BLaER1 treated with 17β-estradiol and CSF1 and Interleukin-3, amounts not matched to agents 10 nM and 100 nM (cell line): ENCODE results near the gene KIAA0930.

Experiments used
- H3K27ac ChIP-seq, 11 experiments: shearing (Covaris generic); formaldehyde crosslinking; 2 replicates each; pipeline ENCODE4 v1.8.1; 2022
- H3K27me3 ChIP-seq, 11 experiments: shearing (Covaris generic); formaldehyde crosslinking; 2 replicates each; pipeline ENCODE4 v1.8.1; 2022
- H3K36me3 ChIP-seq, 11 experiments: shearing (Covaris generic); formaldehyde crosslinking; 2 replicates each; pipeline ENCODE4 v1.8.1; 2022
- H3K4me1 ChIP-seq, 10 experiments: shearing (Covaris generic); formaldehyde crosslinking; 2 replicates each; pipeline ENCODE4 v1.8.1; 2022
- H3K4me2 ChIP-seq, 11 experiments: shearing (Covaris generic); formaldehyde crosslinking; 2 replicates each; pipeline ENCODE4 v1.8.1; 2022
- H3K4me3 ChIP-seq, 10 experiments: shearing (Covaris generic); formaldehyde crosslinking; 2 replicates each; pipeline ENCODE4 v1.8.1; 2022
- H3K9ac ChIP-seq, 11 experiments: shearing (Covaris generic); formaldehyde crosslinking; 2 replicates each; pipeline ENCODE4 v1.8.1; 2022
- H3K9me3 ChIP-seq, 11 experiments: shearing (Covaris generic); formaldehyde crosslinking; replicated peaks in 1 of 11; 2 replicates each; pipeline ENCODE4 v1.8.1; 2022
- H4K20me1 ChIP-seq, 11 experiments: shearing (Covaris generic); formaldehyde crosslinking; 2 replicates each; pipeline ENCODE4 v1.8.1; 2022
- Cebpa-rat ChIP-seq, 11 experiments: shearing (Covaris generic); IDR thresholded peaks; 2 replicates each; pipeline ENCODE4 v1.8.1; 2022

The KIAA0930 gene

GRCh38 chr22:45235101-45235777, 5.5 kb downstream of the KIAA0930 start:
- H3K27ac ChIP-seq, result peak overlapping the region; percentile 55 to 92 (median 87); a peak in 21 of 22 replicates

GRCh38 chr22:45233827-45234226, 6.9 kb downstream of the KIAA0930 start:
- H3K4me2 ChIP-seq, result peak overlapping the region; percentile 94 to 100 (median 97)
- H3K36me3 ChIP-seq, result peaks cover 8 to 46% (median 21%) of the 10 kb centered on the region in 11 experiments; a peak in 18 of 22 replicates
- H4K20me1 ChIP-seq, result peaks cover 31 to 92% (median 73%) of the 10 kb centered on the region in 11 experiments
- H3K4me3 ChIP-seq, result peak overlapping the region; percentile 30 to 64 (median 48); a peak in 10 of 20 replicates
- H3K9ac ChIP-seq, result peak overlapping the region; percentile 65 to 88 (median 79)
- H3K27ac ChIP-seq, result peak overlapping the region; percentile 55 to 92 (median 87); a peak in 21 of 22 replicates
- no peak for TF ChIP-seq Cebpa-rat (IDR thresholded peaks at IDR 0.05)
- no peaks in the 10 kb centered on the region for H3K27me3 ChIP-seq
- H3K9me3 ChIP-seq, result no peaks in the 10 kb centered on the region
- H3K4me1 ChIP-seq, result peaks cover 94 to 97% (median 96%) of the 10 kb centered on the region in 10 experiments

More at GRCh38 chr22:45235101-45235777, 5.5 kb downstream of the KIAA0930 start:
- no peaks in the 10 kb centered on the region for H3K27me3 ChIP-seq
- H3K4me3 ChIP-seq, result peak overlapping the region; percentile 31 to 64 (median 48)
- H3K36me3 ChIP-seq, result peaks cover 12 to 50% (median 25%) of the 10 kb centered on the region in 11 experiments; a peak in 18 of 22 replicates
- TF ChIP-seq Cebpa-rat (IDR thresholded peaks at IDR 0.05), result no peak
- peaks cover 39 to 96% (median 76%) of the 10 kb centered on the region in 11 experiments for H4K20me1 ChIP-seq
- peak overlapping the region; percentile 65 to 88 (median 79) for H3K9ac ChIP-seq
- peak overlapping the region; percentile 94 to 100 (median 97) for H3K4me2 ChIP-seq
- peaks cover 91 to 99% (median 98%) of the 10 kb centered on the region in 10 experiments for H3K4me1 ChIP-seq
- no peaks in the 10 kb centered on the region for H3K9me3 ChIP-seq

GRCh38 chr22:45233386-45233785, 7.3 kb downstream of the KIAA0930 start:
- H4K20me1 ChIP-seq, result peaks cover 26 to 89% (median 69%) of the 10 kb centered on the region in 11 experiments; a peak in 21 of 22 replicates
- TF ChIP-seq Cebpa-rat (IDR thresholded peaks at IDR 0.05), result no peak
- no peaks in the 10 kb centered on the region for H3K27me3 ChIP-seq
- H3K27ac ChIP-seq, result peak overlapping the region in 9 of 11 experiments; percentile 73 to 92 (median 88); a peak in 18 of 22 replicates
- H3K4me1 ChIP-seq, result peaks cover 91 to 97% (median 92%) of the 10 kb centered on the region in 10 experiments
- H3K4me2 ChIP-seq, result peak overlapping the region; percentile 94 to 100 (median 97)
- H3K36me3 ChIP-seq, result peaks cover 4 to 42% (median 17%) of the 10 kb centered on the region in 11 experiments; a peak in 18 of 22 replicates
- peak overlapping the region; percentile 65 to 88 (median 79); a peak in 20 of 22 replicates for H3K9ac ChIP-seq
- H3K4me3 ChIP-seq, result peak overlapping the region in 2 of 10 experiments; percentile 50 to 64; a peak in 3 of 20 replicates
- no peaks in the 10 kb centered on the region for H3K9me3 ChIP-seq

GRCh38 chr22:45231293-45231692, 9.4 kb downstream of the KIAA0930 start:
- Histone ChIP-seq H3K4me1 (peaks cover 91 to 97% (median 92%) of the 10 kb centered on the region in 10 experiments), H3K9ac (peak overlapping the region in 1 of 11 experiments; percentile 5; a peak in 2 of 22 replicates), H3K4me2 (peak overlapping the region; percentile 94 to 100 (median 97); a peak in 21 of 22 replicates), H3K27ac (peak overlapping the region in 7 of 11 experiments; percentile 32 to 92 (median 73); a peak in 11 of 22 replicates), H4K20me1 (peaks cover 23 to 90% (median 65%) of the 10 kb centered on the region in 11 experiments; a peak in 19 of 22 replicates), H3K36me3 (peaks cover 0 to 30% (median 8%) of the 10 kb centered on the region in 11 experiments; a peak in 10 of 22 replicates), H3K27me3 (no peaks in the 10 kb centered on the region), H3K4me3 (no peak overlapping the region), H3K9me3 (no peaks in the 10 kb centered on the region)
- TF ChIP-seq Cebpa-rat (IDR thresholded peaks at IDR 0.05), result no peak

- H3K27ac ChIP-seq, result peak overlapping the region in 8 of 11 experiments; percentile 27 to 92 (median 54); a peak in 14 of 22 replicates
- peak overlapping the region; percentile 94 to 100 (median 97); a peak in 18 of 22 replicates for H3K4me2 ChIP-seq
- no peaks in the 10 kb centered on the region for H3K9me3 ChIP-seq
- peaks cover 91 to 98% (median 93%) of the 10 kb centered on the region in 10 experiments for H3K4me1 ChIP-seq
- H3K4me3 ChIP-seq, result no peak overlapping the region
- no peaks in the 10 kb centered on the region for H3K27me3 ChIP-seq
- peak in 3 of 11 experiments; percentile 20 to 51 (median 30); a peak in 3 of 22 replicates for TF ChIP-seq Cebpa-rat (IDR thresholded peaks at IDR 0.05)
- H3K9ac ChIP-seq, result peak overlapping the region in 7 of 11 experiments; percentile 8 to 53 (median 32); a peak in 6 of 22 replicates
- H4K20me1 ChIP-seq, result peaks cover 23 to 92% (median 68%) of the 10 kb centered on the region in 11 experiments; a peak in 18 of 22 replicates
- peaks cover 0 to 31% (median 8%) of the 10 kb centered on the region in 11 experiments; a peak in 9 of 22 replicates for H3K36me3 ChIP-seq
These were observed 10.5 kb downstream of the KIAA0930 start for GRCh38 chr22:45230026-45230721.

GRCh38 chr22:45229181-45229580, 11.5 kb downstream of the KIAA0930 start:
- Histone ChIP-seq H3K27me3 (no peaks in the 10 kb centered on the region), H3K4me2 (peak overlapping the region in 2 of 11 experiments; percentile 94 to 99; a peak in 3 of 22 replicates), H3K4me1 (peaks cover 90 to 98% (median 93%) of the 10 kb centered on the region in 10 experiments), H3K4me3 (no peak overlapping the region), H3K9ac (no peak overlapping the region; a peak in 1 of 22 replicates), H3K36me3 (peaks cover 0 to 39% (median 8%) of the 10 kb centered on the region in 11 experiments; a peak in 10 of 22 replicates), H4K20me1 (peaks cover 32 to 93% (median 76%) of the 10 kb centered on the region in 11 experiments; a peak in 18 of 22 replicates), H3K9me3 (no peaks in the 10 kb centered on the region), H3K27ac (peak overlapping the region in 7 of 11 experiments; percentile 6 to 71 (median 42); a peak in 6 of 22 replicates)
- TF ChIP-seq Cebpa-rat (IDR thresholded peaks at IDR 0.05), result no peak

GRCh38 chr22:45228401-45228754, 12.3 kb downstream of the KIAA0930 start:
- Histone ChIP-seq H3K27me3 (no peaks in the 10 kb centered on the region), H3K4me2 (peak overlapping the region in 7 of 11 experiments; percentile 73 to 91 (median 86); a peak in 13 of 22 replicates), H3K27ac (peak overlapping the region in 10 of 11 experiments; percentile 26 to 78 (median 75); a peak in 15 of 22 replicates), H3K36me3 (peaks cover 0 to 32% (median 8%) of the 10 kb centered on the region in 11 experiments; a peak in 10 of 22 replicates), H3K4me3 (no peak overlapping the region), H4K20me1 (peaks cover 39 to 93% (median 75%) of the 10 kb centered on the region in 11 experiments; a peak in 18 of 22 replicates), H3K9me3 (no peaks in the 10 kb centered on the region), H3K4me1 (peaks cover 90 to 98% (median 93%) of the 10 kb centered on the region in 10 experiments), H3K9ac (peak overlapping the region in 3 of 11 experiments; percentile 20 to 50 (median 45); a peak in 3 of 22 replicates)
- TF ChIP-seq Cebpa-rat (IDR thresholded peaks at IDR 0.05), result no peak
